Mucosa of gallbladder (tissue), 1 donor: ENCODE results near the gene RASL12. TPM values are rescaled to one million over a fixed set of nuclear protein-coding genes. Genes with fewer than 3 reads are reported as not detected.

Experiments
- DNase-seq: peaks from one replicate; pipeline ENCODE4 v3.0.0-alpha.2; 2020; ENCODE audit warnings: low spot score
- total RNA-seq: library from RNA; stranded (reverse); gene quantifications from one replicate; pipeline ENCODE4 v1.2.1, GENCODE V29; 2021
- donor health status: DM: no; HTN: no; CAD: no.

The RASL12 gene
- total RNA-seq, 1 donor from 2014 or later, result 17.5 TPM

- no peak for DNase-seq
These were observed 25.4 kb upstream of the RASL12 start for GRCh38 chr15:65092911-65093792.

GRCh38 chr15:65091946-65092770 is 24.4 kb upstream of the RASL12 start:
- no peak for DNase-seq

GRCh38 chr15:65089206-65089824 is 21.5 kb upstream of the RASL12 start:
- no peak for DNase-seq

GRCh38 chr15:65088643-65089021 is 20.8 kb upstream of the RASL12 start:
- no peak for DNase-seq

GRCh38 chr15:65087873-65088642 is 20.3 kb upstream of the RASL12 start:
- peak; percentile 68 for DNase-seq

- DNase-seq, result no peak
These were observed 19.6 kb upstream of the RASL12 start for GRCh38 chr15:65087411-65087810.

- DNase-seq, result no peak
These were observed 18.9 kb upstream of the RASL12 start for GRCh38 chr15:65086680-65087111.

- no peak for DNase-seq
These were observed 18.3 kb upstream of the RASL12 start for GRCh38 chr15:65085990-65086679.

- DNase-seq, result no peak
These were observed 17.5 kb upstream of the RASL12 start for GRCh38 chr15:65085207-65085753.

GRCh38 chr15:65084500-65085206 is 16.9 kb upstream of the RASL12 start:
- no peak for DNase-seq

- no peak for DNase-seq
These were observed 15.5 kb upstream of the RASL12 start for GRCh38 chr15:65083262-65083701.

- no peak for DNase-seq
These were observed 14.6 kb upstream of the RASL12 start for GRCh38 chr15:65082303-65082953.

- DNase-seq, result no peak
These were observed 14.0 kb upstream of the RASL12 start for GRCh38 chr15:65081758-65082157.

GRCh38 chr15:65081270-65081669 is 13.5 kb upstream of the RASL12 start:
- no peak for DNase-seq

GRCh38 chr15:65079580-65079979 is 11.8 kb upstream of the RASL12 start:
- no peak for DNase-seq

GRCh38 chr15:65077981-65078352 is 10.2 kb upstream of the RASL12 start:
- peak; percentile 66 for DNase-seq

GRCh38 chr15:65077291-65077980 is 9.6 kb upstream of the RASL12 start:
- DNase-seq, result no peak

- no peak for DNase-seq
These were observed 8.9 kb upstream of the RASL12 start, which contains the start of gene KBTBD13 for GRCh38 chr15:65076486-65077290. KBTBD13 (plus strand) TSS chr15:65076746; CDS start chr15:65076816, 70 bp downstream.
